IPS-15b (cell line): ENCODE measurements around the gene NRDE2.

ENCODE experiments used
- H3K27me3 ChIP-seq: one replicate; pipeline ENCODE4 v1.6.1; 2013; ENCODE audit warnings: low read length; ENCODE audit not compliant: control insufficient read depth, insufficient read depth
- H3K36me3 ChIP-seq: one replicate; pipeline ENCODE4 v1.6.1; 2013; ENCODE audit warnings: low read length; ENCODE audit not compliant: control insufficient read depth, insufficient read depth
- H3K4me1 ChIP-seq: one replicate; pipeline ENCODE4 v1.6.1; 2013; ENCODE audit warnings: mild to moderate bottlenecking, low read length; ENCODE audit not compliant: control insufficient read depth, insufficient read depth
- H3K4me3 ChIP-seq: one replicate; pipeline ENCODE4 v1.5.1; 2013; ENCODE audit warnings: low read depth, low read length
- H3K9ac ChIP-seq: one replicate; pipeline ENCODE4 v1.6.1; 2013; ENCODE audit warnings: low read depth, mild to moderate bottlenecking, low read length
- H3K9me3 ChIP-seq: one replicate; pipeline ENCODE4 v1.6.1; 2013; ENCODE audit warnings: mild to moderate bottlenecking, low read length; ENCODE audit not compliant: control insufficient read depth, insufficient read depth

Gene NRDE2, protein sequence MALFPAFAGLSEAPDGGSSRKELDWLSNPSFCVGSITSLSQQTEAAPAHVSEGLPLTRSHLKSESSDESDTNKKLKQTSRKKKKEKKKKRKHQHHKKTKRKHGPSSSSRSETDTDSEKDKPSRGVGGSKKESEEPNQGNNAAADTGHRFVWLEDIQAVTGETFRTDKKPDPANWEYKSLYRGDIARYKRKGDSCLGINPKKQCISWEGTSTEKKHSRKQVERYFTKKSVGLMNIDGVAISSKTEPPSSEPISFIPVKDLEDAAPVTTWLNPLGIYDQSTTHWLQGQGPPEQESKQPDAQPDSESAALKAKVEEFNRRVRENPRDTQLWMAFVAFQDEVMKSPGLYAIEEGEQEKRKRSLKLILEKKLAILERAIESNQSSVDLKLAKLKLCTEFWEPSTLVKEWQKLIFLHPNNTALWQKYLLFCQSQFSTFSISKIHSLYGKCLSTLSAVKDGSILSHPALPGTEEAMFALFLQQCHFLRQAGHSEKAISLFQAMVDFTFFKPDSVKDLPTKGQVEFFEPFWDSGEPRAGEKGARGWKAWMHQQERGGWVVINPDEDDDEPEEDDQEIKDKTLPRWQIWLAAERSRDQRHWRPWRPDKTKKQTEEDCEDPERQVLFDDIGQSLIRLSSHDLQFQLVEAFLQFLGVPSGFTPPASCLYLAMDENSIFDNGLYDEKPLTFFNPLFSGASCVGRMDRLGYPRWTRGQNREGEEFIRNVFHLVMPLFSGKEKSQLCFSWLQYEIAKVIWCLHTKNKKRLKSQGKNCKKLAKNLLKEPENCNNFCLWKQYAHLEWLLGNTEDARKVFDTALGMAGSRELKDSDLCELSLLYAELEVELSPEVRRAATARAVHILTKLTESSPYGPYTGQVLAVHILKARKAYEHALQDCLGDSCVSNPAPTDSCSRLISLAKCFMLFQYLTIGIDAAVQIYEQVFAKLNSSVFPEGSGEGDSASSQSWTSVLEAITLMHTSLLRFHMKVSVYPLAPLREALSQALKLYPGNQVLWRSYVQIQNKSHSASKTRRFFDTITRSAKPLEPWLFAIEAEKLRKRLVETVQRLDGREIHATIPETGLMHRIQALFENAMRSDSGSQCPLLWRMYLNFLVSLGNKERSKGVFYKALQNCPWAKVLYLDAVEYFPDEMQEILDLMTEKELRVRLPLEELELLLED

DNA sequence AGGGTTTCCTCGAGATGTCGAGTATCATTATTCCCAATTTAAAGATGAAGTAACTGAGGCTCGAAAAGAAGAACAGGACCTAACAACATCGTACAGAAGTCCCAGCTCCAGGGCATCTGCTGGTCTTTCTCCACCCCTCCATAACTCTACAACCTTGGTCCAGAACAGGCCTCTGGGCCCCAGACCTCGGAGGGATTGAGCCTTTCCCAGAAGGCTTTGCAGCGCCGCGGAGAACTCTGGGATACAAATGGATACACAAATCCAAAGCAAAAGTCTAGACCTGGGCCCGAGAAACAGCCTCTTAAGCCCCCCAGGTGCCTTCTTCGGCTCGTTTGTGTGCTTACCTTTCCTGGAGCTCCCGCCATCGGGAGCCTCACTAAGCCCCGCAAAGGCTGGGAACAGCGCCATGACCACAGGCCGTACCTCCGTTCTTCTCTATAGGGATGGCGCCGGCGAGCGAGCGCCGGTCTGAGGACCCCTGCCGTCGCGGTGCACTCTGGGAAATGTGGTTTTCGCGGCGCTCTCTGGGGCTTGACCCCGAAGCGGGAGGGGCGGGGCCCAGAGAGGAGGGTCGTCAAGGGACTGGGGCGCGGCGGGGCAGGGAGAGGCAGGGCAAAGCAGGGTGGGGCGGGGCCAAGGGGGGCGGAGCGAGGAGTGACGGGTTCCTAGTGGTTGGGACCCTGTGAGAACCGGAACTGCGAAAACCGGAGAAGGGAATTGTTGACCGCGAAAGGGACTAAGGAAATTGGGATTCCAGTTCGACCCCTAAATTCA lies at the start of gene NRDE2:
NRDE2 (minus strand) TSS at position 445 of the 774 bp plus-strand sequence; CDS start at position 408, 37 bp downstream.
- peak within 1 kb of the TSS; percentile 96 for H3K4me3 ChIP-seq

GRCh38 chr14:90381011-90381786 lies 49.5 kb upstream of the NRDE2 start:
- H3K9me3 ChIP-seq = no peaks in the 10 kb centered on the region
- no peak overlapping the region for H3K4me3 ChIP-seq
- H3K9ac ChIP-seq = no peak overlapping the region
- H3K4me1 ChIP-seq = peaks cover 3% of the 10 kb centered on the region
- no peaks in the 10 kb centered on the region for H3K36me3 ChIP-seq
- peaks cover 13% of the 10 kb centered on the region for H3K27me3 ChIP-seq

More for the DNA sequence above, at the start of gene NRDE2:
- Histone ChIP-seq H3K4me1 (no peaks in the 10 kb centered on the region), H3K36me3 (no peaks in the 10 kb centered on the region), H3K27me3 (peaks cover 5% of the 10 kb centered on the region), H3K9ac (peak within 1 kb of the TSS; percentile 89), H3K9me3 (no peaks in the 10 kb centered on the region)

DNA sequence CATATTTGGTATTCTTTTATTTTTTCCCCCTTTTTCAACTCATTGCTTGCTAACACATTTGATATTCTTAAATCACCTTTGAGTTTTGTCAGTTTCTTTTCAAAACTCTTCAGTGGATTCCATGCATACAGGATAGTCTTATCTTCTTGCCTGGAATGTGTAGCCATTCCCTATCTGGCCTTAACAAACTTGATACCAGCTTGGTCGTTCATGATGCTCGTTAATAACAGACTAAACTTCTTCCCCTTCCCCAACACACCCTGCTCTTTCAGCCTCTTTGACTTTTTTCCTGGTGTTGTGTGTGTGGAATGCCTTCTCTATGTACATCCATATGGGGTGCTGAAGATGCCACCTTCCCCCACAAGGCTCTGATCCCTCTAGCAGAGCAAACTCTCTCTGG lies 47.4 kb upstream of the NRDE2 start:
- peaks cover under 1% of the 10 kb centered on the region for H3K27me3 ChIP-seq
- no peak overlapping the region for H3K9ac ChIP-seq
- H3K4me1 ChIP-seq = peaks cover under 1% of the 10 kb centered on the region
- H3K4me3 ChIP-seq = no peak overlapping the region
- H3K9me3 ChIP-seq = no peaks in the 10 kb centered on the region
- H3K36me3 ChIP-seq = no peaks in the 10 kb centered on the region

DNA sequence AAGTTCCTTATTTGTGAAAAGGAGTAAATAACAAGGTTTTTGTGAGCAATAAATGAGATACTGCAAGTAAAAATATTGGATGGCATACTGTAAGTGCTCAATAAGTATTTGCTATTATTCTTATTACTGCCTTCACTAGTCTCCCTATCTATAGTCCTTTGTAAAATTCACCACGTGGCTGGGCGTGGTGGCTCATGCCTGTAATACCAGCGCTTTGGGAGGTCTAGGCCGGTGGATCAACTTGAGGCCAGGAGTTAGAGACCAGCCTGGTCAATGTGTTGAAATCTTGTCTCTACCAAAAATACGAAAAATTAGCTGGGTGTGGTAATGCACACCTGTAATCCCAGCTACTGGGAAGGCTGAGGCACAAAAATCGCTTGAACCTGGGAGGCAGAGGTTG lies 46.5 kb upstream of the NRDE2 start:
- Histone ChIP-seq H3K4me1 (no peaks in the 10 kb centered on the region), H3K4me3 (no peak overlapping the region), H3K9ac (no peak overlapping the region), H3K9me3 (no peaks in the 10 kb centered on the region), H3K27me3 (no peaks in the 10 kb centered on the region), H3K36me3 (no peaks in the 10 kb centered on the region)

DNA sequence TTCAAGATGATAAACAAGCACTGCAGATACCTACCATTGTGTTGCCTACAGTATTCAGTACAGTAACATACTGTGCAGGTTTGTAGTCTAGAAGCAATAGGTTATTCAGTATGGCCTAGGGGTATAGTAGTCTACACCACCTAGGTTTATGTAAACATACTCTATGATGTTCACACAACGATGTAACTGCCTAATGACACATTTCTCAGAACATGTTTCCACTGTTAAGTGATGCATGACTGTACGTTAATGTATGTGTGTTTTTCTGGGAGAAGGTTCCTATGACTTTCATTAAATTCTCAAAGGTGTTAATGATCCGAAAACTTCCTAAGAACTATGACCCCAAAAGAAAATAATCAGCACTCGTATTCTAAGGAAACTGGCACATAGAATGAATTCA lies 44.2 kb upstream of the NRDE2 start:
- H3K9me3 ChIP-seq = no peaks in the 10 kb centered on the region
- no peaks in the 10 kb centered on the region for H3K27me3 ChIP-seq
- no peaks in the 10 kb centered on the region for H3K36me3 ChIP-seq
- H3K9ac ChIP-seq = no peak overlapping the region
- no peak overlapping the region for H3K4me3 ChIP-seq
- H3K4me1 ChIP-seq = no peaks in the 10 kb centered on the region

GRCh38 chr14:90374813-90375212 lies 43.1 kb upstream of the NRDE2 start:
- Histone ChIP-seq H3K9me3 (no peaks in the 10 kb centered on the region), H3K36me3 (no peaks in the 10 kb centered on the region), H3K9ac (no peak overlapping the region), H3K27me3 (no peaks in the 10 kb centered on the region), H3K4me1 (no peaks in the 10 kb centered on the region), H3K4me3 (no peak overlapping the region)

DNA sequence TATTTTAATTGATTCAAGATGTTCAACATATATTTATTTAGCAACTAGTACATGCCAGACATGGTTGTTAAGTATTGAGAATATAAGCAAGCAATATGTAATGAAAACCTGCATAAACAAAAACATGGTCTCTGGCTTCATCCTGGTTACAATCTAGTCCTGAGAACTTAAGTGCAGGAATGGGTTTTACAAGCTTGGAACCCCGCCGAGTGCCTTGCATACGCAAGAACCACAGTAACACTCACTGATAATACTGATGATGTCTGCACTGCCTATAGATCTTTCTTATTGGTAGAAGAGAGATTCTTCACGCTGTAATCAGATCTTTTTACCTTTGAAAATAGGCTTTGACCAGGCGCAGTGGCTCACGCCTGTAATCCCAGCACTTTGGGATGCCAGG lies 42.1 kb upstream of the NRDE2 start:
- Histone ChIP-seq H3K36me3 (no peaks in the 10 kb centered on the region), H3K27me3 (no peaks in the 10 kb centered on the region), H3K9me3 (no peaks in the 10 kb centered on the region), H3K4me3 (no peak overlapping the region), H3K4me1 (no peaks in the 10 kb centered on the region), H3K9ac (no peak overlapping the region)

DNA sequence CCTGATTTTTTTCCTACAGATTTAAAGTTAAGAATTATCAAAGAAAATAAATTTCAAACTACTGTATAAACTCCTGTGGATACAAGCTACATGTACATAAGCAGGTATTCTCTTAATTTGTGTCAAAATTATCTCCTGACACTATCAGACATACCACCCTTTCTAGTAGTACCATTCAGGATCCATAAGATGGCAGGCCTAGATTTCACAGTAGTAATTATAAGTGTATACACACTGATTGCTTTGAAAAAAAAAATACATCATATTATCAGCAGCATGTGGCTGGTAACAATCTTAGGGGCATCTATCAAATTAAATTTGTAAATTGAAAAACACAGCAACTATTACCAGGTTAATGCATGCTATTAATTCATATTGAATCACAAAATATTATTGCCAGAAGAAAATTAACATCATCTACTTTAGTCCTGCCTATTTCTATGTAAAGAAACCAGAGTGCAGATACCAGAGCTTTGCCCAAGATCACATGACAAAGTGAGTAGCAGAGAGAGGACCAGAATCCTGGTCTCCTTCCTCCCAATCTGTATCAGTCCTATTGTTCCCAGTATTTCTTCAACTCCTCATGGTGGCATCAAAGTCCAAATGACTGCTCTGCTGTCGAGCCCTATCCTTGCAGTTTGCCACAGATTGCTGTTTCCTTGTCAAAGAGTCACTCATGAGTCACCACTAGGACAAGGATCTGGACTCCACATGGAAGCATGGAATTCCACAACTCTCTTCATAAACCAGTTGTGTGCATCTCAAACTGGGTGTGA lies 37.4 kb upstream of the NRDE2 start:
- Histone ChIP-seq H3K9me3 (no peaks in the 10 kb centered on the region), H3K4me3 (no peak overlapping the region), H3K4me1 (no peaks in the 10 kb centered on the region), H3K9ac (no peak overlapping the region), H3K27me3 (no peaks in the 10 kb centered on the region), H3K36me3 (no peaks in the 10 kb centered on the region)

DNA sequence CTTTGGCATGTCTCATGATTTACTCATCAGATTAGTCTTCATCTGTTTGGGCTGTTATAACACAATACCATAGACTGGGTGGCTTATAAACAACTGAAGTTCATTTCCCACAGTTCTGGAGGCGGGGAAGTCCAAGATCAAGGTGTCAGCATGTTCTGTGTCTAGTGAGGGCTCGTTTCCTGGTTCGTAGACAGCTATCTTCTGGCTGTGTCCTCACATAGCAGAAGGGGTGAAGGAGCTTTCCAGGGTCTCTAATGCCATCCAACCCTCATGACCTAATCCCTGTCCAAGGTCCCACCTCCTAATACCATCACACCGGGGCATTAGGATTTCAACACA lies 30.8 kb upstream of the NRDE2 start:
- Histone ChIP-seq H3K4me1 (no peaks in the 10 kb centered on the region), H3K9ac (no peak overlapping the region), H3K9me3 (no peaks in the 10 kb centered on the region), H3K27me3 (no peaks in the 10 kb centered on the region), H3K4me3 (no peak overlapping the region), H3K36me3 (no peaks in the 10 kb centered on the region)

DNA sequence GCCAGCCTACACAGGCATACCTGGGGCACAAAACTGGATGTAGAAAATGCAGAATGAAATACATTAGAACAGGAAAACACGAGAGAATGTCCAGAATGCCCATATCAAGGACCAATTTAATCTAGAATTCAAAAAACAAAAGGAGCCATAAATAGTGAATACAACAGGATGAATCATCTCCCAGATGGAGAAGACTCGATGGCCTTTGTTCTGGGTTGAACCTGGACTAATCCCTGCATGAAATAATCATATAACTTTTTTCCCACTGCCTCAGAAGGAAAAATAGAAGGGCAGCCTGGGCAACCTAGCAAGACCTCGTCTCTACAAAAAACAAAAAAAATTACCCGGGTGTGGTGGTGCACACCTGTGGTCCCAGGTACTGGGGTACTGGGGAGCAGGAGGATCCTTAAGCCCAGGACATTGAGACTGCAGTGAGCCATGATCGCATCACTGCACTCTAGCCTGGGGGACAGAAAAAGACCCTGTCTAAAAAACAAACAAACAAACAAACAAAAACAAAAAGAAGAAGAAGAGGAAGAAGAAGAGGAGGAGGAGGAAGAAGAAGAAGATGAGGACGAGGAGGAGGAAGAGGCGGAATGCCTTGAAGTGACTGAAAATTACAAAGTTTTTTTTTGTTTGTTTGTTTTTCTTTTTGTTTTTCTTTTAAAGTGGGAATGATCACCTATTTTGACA lies 30.3 kb upstream of the NRDE2 start:
- Histone ChIP-seq H3K4me3 (no peak overlapping the region), H3K36me3 (no peaks in the 10 kb centered on the region), H3K27me3 (no peaks in the 10 kb centered on the region), H3K9me3 (no peaks in the 10 kb centered on the region), H3K9ac (no peak overlapping the region), H3K4me1 (no peaks in the 10 kb centered on the region)
